GM18867 (cell line): ENCODE results near the gene ATP10D.
"Not testable (repeated sequence)": the region's sequence is repeated elsewhere in the genome, so short reads cannot be mapped to it uniquely, and the experiment has no call there.

Source experiments
- ATAC-seq: cut with Tn5 transposase; IDR thresholded peaks from one replicate; pipeline ENCODE4 v1.9.1; 2021; ENCODE audit warnings: mild to moderate bottlenecking, moderate library complexity; ENCODE audit not compliant: unreplicated experiment

ATP10D gene

DNA sequence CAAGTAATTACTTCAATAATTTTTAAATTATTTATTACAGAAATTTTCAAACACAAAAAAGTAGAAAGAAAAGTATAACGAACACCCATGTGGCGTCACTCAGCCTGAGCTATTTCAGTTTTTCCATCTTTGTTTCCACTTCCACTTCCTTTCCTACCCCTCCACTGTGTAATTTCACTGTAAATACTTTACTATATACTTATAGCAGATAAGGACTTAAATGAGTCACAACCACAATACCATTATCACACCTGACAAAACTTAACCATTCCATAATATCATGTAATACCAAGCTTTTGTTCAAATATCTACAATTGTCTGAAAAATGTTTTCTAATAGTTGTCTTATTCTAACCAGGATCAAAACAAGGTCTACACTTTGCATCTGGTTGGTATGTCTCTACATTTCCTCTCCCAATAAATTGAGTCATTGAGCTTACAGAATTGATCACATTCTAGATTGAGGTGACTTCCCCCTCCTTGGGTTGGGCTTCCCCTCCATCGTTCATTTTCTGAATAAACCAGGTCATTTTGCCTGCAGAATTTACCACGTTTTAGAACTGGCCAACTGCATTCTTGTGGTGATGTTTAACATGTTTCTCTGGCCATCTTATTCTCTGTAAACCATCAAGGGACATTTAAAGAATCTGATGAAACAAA is 48.7 kb downstream of the ATP10D start:
- no peak for ATAC-seq

DNA sequence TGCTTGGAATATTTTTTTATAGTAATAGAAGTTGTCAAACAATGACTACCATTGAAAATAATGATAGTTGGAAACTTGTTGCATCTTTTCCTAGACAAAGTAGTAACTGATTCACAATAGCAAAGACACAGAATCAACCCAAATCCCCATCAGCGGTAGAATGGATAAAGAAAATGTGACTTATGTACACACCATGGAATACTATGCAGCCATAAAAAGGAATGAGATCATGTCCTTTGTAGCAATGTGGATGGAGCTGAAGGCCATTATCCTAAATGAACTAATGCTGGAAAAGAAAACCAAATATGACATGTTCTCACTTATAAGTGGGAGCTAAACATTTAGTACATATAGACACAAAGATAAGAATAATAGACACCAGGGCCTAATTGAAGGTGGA is 49.7 kb downstream of the ATP10D start:
- no peak for ATAC-seq

DNA sequence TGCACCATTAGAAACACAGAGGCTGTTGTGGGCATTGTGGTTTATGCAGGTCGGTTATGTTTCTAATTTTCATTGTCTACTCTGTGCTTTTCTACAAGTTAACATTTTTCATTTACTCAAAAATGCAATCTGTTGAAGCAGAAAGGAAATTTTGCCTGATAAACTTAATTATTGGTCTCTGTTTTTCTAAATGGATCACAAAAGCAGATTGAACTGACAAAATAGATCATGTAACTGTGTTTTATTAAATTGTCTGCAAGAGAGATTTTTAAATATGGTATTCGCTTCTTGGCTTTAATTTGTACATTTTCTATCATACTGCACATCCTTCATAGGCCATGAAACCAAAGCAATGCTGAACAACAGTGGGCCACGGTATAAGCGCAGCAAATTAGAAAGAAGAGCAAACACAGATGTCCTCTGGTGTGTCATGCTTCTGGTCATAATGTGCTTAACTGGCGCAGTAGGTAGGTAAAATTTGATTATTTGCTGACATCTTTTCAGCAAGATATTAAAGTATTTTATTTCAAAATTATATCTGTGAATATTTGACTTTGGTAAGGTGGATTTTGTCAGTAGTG is 50.6 kb downstream of the ATP10D start:
- no peak for ATAC-seq

DNA sequence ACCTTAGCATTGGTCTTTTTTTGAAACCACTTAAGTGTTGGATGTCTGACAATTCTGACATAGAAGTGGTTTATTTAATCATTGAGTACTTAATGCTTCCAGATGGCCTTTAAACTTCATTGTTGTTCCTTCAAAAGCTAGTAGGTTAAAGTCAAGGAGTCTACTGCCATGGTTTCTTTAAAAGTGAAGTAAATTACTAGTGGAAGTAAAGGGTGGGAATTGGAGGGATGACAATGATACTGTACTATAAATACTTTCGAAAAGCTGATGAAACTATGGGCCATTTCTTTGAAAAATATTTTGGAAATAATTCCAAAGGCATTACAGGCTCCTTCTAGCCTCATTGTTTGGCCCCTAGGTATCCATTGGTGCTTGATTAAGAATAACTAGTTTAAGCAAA is 51.9 kb downstream of the ATP10D start:
- no peak for ATAC-seq

DNA sequence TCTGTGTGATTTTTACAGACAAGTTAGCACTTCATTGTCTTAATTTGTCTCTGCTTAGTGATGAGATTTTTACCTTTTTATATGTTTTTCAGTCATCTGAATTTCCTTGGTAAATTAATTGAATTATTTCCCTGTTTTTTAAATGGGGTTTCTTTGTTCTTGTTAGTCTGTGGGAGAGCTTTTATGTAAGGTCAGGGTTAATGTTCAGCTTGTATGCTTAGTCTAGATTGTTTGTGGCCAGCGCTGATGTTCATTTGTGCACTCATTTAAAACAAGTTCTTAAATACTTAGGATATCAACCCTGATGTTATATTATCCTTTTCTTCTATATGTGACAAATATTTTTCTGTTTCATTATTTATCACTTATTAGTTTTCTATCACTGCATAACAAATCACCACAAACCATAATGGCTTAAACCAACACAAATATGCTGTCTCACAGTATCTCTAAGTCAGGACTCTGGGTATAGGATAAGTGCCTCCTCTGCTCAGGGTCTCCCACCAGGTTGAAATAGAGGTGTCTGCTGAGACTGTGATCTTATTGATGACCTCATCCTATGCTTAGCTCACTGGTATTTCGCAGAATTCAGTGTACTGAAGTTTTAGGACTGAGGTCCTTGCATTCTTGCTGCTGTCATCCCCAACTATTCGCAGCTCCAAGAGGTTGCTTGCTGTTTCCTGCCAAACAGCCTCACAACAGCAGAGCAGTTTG is 53.2 kb downstream of the ATP10D start:
- no peak for ATAC-seq

DNA sequence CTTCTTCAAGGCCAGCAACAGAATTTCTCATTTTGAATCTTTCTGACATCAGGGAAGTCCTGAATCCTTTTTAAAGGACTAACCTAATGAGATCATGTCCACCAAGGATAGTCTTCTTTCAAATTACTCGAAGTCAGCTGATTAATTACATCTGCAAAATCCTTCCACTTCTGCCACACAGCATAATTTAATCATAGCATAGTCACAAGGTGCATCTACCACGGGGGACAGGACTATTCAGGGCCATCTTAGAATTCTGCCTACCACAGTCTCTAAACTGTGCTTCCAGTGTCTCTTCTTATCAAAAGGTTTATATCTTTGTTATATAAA is 53.7 kb downstream of the ATP10D start:
- no peak for ATAC-seq

DNA sequence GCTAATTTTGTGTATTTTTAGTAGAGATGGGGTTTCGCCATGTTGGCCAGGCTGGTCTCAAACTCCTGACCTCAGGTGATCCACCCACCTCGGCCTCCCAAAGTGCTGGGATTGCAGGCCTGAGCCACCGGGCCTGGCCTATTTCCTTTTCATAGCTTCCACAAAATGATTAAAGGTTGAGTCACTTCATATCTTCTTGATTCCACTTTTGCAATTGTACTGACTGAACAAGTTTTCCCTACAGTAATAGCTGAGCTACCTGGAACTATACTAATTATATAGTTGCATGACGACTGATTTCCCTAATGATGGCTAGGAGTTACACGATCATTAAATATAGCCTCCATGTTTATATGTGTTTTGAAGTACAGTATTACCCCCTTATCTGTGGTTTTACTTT is 57.6 kb downstream of the ATP10D start:
- ATAC-seq, result not testable (repeated sequence)

DNA sequence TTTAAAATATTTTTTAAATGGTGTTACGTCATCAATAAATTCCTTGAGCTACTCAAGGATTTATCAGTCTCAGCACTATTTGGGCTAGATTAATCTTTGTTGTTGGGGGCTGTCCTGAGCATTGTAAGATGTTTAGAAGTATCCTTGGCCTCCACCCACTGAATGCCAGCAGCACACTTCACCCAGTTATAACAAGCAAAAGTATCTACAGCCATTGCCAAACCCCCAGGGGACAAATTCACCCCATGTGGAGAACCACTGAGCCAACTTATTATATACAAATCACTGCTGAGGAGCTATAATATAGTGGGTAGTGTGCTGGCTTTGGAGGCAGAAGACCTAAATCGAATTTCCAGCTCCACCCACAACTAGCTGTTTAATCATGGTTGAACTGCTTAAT is 58.3 kb downstream of the ATP10D start:
- no peak for ATAC-seq

DNA sequence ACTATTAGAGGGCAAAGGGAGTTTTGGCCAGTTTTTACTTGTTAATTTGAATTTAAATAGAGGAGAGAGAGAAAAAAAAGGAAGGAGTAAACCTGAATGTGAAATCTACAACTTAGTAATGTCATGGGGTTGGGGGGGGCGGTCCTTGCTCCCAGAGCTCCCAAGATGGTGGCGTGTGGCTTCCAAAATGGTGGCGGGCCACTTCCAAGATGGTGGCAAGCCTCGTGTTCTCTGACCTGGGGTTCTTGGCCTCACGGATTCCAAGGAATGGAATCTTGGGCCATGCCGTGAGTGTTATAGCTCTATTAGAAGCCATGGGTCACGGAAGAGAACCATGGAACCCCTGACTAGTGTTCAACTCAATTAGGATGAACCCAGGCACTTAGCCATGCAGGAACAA is 65.3 kb downstream of the ATP10D start:
- ATAC-seq, result not testable (repeated sequence)

DNA sequence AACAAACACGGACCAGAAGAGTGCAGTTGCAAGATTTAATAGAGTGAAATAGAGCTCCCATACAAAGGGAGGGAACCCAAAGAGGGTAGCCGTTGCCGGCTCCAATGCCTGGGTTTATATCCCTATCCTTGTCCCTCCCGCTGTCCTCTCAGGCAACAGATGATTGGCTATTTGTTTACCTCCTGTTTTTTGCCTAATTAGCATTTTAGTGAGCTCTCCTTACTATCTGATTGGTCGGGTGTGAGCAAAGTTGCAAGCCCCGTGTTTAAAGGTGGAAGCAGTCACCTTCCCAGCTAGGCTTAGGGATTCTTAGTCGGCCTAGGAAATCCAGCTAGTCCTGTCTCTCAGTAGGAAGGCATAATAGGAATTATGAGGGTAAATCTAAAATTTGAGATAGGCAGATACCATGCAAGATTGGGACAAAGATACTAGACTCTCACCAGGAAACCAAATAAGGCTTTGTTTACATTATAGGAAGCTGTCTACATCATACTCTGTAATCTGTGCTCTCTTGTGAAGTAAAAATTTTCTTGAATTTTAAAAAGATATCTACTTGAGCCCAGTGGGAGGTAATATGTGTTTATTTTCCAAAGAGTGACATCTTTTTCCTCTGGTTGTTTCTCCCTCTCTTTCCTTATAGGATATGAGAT is 65.9 kb downstream of the ATP10D start:
- no peak for ATAC-seq

DNA sequence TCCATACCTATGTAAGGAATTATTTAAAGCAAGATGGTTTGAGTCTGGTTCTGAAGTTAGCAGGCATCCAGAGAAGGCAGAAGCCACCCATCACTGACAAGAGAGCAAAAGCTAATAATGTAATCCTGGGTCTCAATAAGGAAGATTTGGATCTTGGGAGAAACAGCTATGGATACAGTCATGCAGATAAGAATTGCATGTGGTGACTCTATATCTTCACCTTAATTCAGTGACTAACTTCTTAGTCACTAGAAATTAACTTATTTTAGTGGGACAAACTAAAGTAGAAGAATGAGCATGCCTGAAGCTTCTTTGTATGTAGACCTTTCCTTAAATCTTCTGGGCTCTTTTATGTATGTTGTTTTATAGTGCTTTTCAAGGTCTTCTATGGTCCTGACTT is 66.6 kb downstream of the ATP10D start:
- no peak for ATAC-seq

DNA sequence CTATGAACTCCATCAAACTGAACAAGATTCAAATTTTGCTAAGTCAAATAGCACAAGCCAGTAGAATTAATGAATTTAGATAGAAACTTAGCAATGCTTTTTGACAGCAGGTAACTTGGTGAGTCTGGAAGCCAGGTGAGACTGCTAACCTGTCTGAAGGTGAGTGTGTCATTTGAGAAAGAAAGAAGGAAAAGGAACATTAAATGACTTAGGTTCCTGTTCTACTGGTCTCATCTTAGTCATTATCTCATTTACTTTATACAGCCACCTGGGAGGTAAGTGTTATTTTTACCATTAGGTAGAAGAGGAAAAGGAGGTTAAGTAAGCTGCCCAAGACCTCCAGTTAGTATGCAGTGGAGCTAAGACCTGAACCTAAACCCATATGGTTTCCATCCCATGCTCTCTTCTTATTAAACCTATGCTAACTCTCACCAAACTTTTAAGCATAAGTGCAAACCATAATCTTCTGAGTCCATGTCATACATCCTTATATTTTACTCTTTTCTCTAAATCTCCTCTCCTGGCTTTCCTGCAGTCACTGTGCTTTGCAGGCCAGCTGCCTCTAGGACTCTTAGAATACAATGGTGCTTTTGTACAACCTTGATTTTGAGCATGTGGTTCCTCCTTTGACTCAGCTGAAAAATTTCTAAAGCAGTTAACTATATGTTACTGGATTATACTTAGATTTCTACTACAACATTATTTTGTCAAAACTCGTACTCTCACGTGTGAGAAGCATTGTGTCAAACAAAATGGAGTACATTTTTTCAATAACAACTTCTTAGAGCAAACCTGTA is 68.5 kb downstream of the ATP10D start:
- no peak for ATAC-seq

DNA sequence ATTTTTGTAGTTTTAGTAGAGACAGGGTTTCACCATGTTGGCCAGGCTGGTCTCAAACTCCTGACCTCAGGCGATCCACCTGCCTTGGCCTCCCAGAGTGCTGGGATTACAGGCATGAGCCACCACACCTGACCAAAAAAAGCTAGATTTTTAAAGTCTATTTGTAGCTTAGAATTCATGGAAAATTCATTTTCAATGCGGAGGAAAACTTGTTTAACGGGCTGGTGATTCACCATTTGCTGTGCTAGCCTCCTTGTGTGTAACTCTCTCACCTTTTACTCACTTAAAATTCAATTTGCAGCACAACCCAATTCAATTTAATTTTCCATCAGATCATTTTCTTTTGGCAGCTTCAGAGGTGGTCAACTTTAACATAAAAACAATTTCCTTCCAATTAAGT is 70.8 kb downstream of the ATP10D start:
- ATAC-seq, result not testable (repeated sequence)

DNA sequence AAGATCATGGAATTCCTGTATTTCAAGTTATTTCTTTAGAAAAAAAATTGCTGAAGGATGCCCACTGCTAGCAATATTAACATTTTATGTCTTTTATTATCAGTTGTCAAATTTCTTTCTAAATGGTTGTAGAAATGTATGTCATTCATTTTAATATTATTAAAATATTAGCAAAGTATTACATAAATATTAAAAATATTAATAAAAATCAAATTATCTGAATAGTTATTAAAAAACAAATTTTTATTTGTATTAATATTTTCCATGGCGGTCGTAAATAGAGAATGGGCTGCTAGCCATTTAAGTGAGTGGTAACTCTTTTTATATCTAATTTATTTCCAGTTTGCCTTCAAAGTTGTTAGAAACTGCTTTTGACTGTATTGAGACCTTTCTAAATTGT is 72.2 kb downstream of the ATP10D start:
- ATAC-seq, result no peak

DNA sequence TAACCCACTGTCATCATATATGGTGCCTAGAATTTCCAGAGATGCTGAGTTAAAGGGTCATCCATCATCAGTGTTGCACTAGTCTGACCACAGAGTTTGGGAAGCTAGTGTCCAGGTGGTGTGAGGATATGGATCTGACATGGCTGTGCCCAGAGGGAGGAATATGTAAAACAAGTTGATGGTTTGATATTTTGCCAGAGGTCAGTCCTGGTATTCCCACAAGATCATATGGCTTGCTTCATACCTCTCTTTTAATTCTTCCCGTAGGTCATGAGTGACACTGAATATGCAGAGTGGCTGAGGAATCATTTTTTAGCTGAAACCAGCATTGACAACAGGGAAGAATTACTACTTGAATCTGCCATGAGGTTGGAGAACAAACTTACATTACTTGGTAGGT is 75.6 kb downstream of the ATP10D start:
- no peak for ATAC-seq

DNA sequence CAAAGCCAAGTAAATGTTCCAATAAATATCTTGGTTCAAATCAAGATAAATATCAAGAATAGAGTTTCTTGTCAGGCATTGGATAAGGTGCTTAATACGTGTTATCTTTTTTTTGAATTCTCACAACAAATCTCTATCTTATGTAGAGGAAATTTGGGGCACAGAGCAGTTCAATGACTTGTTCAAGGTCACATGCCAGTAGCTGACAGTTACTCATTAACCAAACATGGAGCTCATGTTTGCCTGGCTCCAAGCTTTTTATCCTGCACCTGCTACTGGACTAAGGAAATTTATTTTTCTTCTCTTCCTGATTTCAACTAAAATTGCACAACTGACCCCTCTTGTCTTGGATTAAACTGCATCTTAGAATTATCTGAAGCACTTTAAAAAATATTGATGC is 76.3 kb downstream of the ATP10D start:
- ATAC-seq, result no peak

DNA sequence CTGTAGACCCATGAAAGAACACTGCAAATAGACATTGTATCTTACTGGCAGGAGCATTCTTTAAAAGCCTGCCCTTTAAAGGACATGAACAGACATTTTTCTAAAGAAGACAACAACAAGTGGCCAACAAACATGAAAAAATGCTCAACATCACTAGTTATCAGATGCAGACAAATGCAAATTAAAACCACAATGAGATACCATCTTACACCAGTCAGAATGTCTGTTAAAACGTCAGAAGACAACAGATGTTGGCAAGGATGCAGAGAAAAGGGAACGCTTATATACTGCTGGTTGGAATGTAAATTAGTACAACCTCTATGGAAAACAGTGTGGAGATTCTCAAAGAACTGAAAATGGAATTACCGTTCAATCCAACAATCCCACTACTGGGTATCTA is 77.2 kb downstream of the ATP10D start:
- ATAC-seq, result no peak

DNA sequence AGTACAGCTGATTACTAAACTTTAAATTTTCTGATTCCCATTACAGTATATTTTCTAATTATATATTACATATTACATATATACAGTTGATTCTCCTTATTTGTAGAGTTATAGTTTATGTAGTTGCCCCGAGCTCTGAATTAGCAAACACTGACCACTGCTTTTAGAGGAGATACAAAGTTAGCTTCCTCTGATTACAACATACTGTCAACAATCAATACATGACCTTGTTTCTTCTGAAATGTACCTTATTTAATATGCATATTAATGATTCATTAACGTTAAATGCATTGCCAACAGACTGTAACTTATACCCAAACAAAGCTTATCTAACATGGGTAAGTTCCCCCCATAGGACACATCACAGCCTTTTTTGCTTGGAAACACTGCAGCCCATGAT is 81.5 kb downstream of the ATP10D start:
- ATAC-seq, result no peak

DNA sequence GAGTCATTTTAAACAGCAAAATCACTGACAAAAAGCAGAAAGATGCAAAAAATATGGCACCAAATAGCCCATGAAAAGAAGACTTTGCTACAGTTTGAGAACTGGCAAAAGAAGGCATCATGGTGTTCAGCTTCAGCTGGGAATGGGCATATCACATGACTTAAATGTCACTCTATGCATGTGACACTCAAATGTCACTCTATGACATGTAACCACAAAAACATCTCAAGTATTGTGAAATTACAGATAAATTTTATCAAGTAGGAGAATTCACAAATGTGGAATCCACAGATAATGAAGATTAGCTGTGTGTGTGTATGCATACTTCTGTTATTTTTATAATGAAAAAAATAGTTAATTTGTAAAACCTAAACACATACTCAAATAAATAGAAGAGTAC is 81.9 kb downstream of the ATP10D start:
- no peak for ATAC-seq

DNA sequence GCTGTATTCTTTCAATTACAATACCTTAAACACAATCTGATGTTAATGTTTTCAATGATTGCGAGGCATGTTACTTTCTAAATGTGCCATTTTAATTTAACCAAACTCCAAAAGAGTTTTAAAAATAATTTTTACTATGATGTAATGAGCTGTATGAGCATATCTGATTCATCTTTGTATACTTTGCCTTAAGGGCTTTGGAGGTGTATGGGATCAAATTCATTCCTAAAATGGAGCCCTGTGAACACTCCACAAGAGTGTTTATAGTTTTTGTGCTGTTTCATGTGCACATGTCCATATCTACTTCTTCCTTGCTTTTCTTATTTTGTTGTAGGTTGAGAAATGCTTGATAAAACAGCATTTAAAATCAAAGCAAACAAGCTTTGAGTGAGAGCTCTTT is 82.4 kb downstream of the ATP10D start:
- ATAC-seq, result no peak

DNA sequence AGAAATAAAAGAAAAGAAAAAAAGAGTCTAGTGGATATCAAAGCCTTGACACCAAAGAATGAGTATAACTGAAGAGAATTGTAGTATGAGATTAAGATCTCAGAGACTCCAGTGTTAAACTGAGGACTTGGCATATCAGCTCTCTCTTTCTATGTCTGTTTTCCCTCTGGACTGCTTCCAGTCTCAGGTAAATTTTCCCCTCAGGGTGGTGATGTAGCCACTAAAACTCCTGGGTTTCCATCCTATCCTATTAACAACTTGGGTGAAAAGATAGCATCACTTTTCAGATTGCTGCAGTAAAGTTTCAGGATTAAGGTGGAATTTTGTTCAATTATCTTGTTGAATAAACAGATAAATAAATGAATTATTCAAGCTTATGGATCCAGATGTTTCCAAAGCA is 85.7 kb downstream of the ATP10D start:
- ATAC-seq, result no peak
